Measurements from ENCODE around the gene HDAC8.
A peak's percentile ranks its signal among the peaks of the same experiment; 100 is the strongest.
"Not testable (repeated sequence)": the region's sequence is repeated elsewhere in the genome, so short reads cannot be mapped to it uniquely, and the experiment has no call there.

Gene HDAC8

GRCh38 chrX:72351606-72352334 lies 220.9 kb downstream of the HDAC8 start:
- DNase-seq: no peak
- intact Hi-C loops (cut with DNase I): loop anchor here (10.0 kb wide), 1 partner anchor 57 kb away; no protein-coding TSS in a partner anchor

GRCh38 chrX:72349190-72349589 lies 223.5 kb downstream of the HDAC8 start:
- intact Hi-C loops (cut with DNase I): no loop called here

GRCh38 chrX:72348247-72348979 lies 224.2 kb downstream of the HDAC8 start:
- intact Hi-C loops (cut with DNase I): no loop called here
- DNase-seq: peak in 6 of 42 donors; percentile 12 to 53 (median 22)

More at GRCh38 chrX:72349190-72349589, 223.5 kb downstream of the HDAC8 start:
- peak in 4 of 42 donors; percentile 10 to 41 (median 16) for DNase-seq

GRCh38 chrX:72347366-72347765 lies 225.3 kb downstream of the HDAC8 start:
- intact Hi-C loops (cut with DNase I): no loop called here
- no peak for DNase-seq

- intact Hi-C loops (cut with DNase I): no loop called here
- DNase-seq: no peak
Observed at GRCh38 chrX:72346302-72346949, 226.2 kb downstream of the HDAC8 start.

- DNase-seq: no peak
- intact Hi-C loops (cut with DNase I): no loop called here
Observed at GRCh38 chrX:72340626-72341025, 232.0 kb downstream of the HDAC8 start.

GRCh38 chrX:72340041-72340440 lies 232.6 kb downstream of the HDAC8 start:
- DNase-seq: no peak
- intact Hi-C loops (cut with DNase I): no loop called here

- DNase-seq: no peak
- intact Hi-C loops (cut with DNase I): no loop called here
Observed at GRCh38 chrX:72330131-72330530, 242.5 kb downstream of the HDAC8 start.

GRCh38 chrX:72326605-72327300 lies 245.9 kb downstream of the HDAC8 start:
- no peak for DNase-seq

GRCh38 chrX:72319651-72320050 lies 253.0 kb downstream of the HDAC8 start:
- peak in 1 of 42 donors; percentile 7 for DNase-seq
- intact Hi-C loops (cut with DNase I): not testable (repeated sequence)

More at GRCh38 chrX:72326605-72327300, 245.9 kb downstream of the HDAC8 start:
- intact Hi-C loops (cut with DNase I): no loop called here

GRCh38 chrX:72317139-72317538 lies 255.5 kb downstream of the HDAC8 start:
- DNase-seq: no peak
- intact Hi-C loops (cut with DNase I): no loop called here

GRCh38 chrX:72316408-72317110 lies 256.1 kb downstream of the HDAC8 start:
- peak in 1 of 42 donors; percentile 1 for DNase-seq

GRCh38 chrX:72314881-72315280 lies 257.8 kb downstream of the HDAC8 start:
- intact Hi-C loops (cut with DNase I): no loop called here
- peak in 2 of 42 donors; percentile 7 to 17 for DNase-seq

More at GRCh38 chrX:72316408-72317110, 256.1 kb downstream of the HDAC8 start:
- intact Hi-C loops (cut with DNase I): no loop called here

- peak in 1 of 42 donors; percentile 19 for DNase-seq
- intact Hi-C loops (cut with DNase I): no loop called here
Observed at GRCh38 chrX:72313707-72314641, 258.7 kb downstream of the HDAC8 start.

GRCh38 chrX:72312311-72312940 lies 260.2 kb downstream of the HDAC8 start:
- DNase-seq: peak in 1 of 42 donors; percentile 12
- intact Hi-C loops (cut with DNase I): no loop called here

GRCh38 chrX:72309297-72310071 lies 263.2 kb downstream of the HDAC8 start:
- DNase-seq: peak in 1 of 42 donors; percentile 26

More at GRCh38 chrX:72309297-72310071, 263.2 kb downstream of the HDAC8 start:
- intact Hi-C loops (cut with DNase I): no loop called here
